Mammary epithelial cell (primary cell): ENCODE data around the gene KCMF1.

ENCODE experiments used
- EZH2 ChIP-seq: IDR thresholded peaks from 2 replicates; pipeline ENCODE4 v1.6.1; 2012; ENCODE audit warnings: low read length, inconsistent platforms, borderline replicate concordance
- TF ChIP-seq, protein P1 (sequence below), 2 donors: IDR thresholded peaks in 1 of 2; conservative IDR thresholded peaks in 1 of 2; 2 replicates each; pipeline ENCODE4 v1.5.1; 2011 to 2012; ENCODE audit warnings: inconsistent platforms in 2 of 2, low read length in 2 of 2, mild to moderate bottlenecking in 2 of 2, control low read depth in 1 of 2, low read depth in 1 of 2; ENCODE audit not compliant: insufficient read depth in 1 of 2; ENCODE audit errors: extremely low read depth in 1 of 2

DNA sequence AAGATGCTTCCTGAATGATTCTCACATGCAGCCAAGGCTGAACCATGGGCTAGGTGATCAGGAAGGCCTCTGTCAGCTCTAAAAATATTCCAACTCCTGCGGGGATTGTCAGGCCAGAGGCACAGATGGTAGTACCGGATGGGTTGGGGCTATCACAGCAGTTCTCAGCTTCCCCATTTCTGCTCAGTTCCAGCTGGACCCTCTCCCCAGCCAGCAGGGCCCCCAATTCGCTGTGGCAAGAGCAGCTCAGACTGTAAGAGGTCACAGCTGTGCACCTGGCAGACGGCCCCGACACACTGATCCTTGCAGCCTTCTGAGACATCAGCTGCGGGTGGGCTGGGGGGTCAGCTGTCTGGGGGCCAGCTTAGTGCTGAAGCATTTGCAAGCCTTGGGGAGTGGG is 118.6 kb downstream of the KCMF1 start:
- TF ChIP-seq EZH2: no peak
- TF ChIP-seq, protein P1, sequence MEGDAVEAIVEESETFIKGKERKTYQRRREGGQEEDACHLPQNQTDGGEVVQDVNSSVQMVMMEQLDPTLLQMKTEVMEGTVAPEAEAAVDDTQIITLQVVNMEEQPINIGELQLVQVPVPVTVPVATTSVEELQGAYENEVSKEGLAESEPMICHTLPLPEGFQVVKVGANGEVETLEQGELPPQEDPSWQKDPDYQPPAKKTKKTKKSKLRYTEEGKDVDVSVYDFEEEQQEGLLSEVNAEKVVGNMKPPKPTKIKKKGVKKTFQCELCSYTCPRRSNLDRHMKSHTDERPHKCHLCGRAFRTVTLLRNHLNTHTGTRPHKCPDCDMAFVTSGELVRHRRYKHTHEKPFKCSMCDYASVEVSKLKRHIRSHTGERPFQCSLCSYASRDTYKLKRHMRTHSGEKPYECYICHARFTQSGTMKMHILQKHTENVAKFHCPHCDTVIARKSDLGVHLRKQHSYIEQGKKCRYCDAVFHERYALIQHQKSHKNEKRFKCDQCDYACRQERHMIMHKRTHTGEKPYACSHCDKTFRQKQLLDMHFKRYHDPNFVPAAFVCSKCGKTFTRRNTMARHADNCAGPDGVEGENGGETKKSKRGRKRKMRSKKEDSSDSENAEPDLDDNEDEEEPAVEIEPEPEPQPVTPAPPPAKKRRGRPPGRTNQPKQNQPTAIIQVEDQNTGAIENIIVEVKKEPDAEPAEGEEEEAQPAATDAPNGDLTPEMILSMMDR (conservative IDR thresholded peaks at IDR 0.05 in 1 of 2, IDR thresholded peaks at IDR 0.05 in 1 of 2; ENCODE audit: extremely low read depth in 1 of 2, insufficient read depth in 1 of 2, low read depth in 1 of 2, low read length in 2 of 2): no peak
